Measurements from ENCODE around the gene STX19. TPM values are rescaled to one million over a fixed set of nuclear protein-coding genes. Genes with fewer than 3 reads are reported as not detected.

Gene STX19, protein sequence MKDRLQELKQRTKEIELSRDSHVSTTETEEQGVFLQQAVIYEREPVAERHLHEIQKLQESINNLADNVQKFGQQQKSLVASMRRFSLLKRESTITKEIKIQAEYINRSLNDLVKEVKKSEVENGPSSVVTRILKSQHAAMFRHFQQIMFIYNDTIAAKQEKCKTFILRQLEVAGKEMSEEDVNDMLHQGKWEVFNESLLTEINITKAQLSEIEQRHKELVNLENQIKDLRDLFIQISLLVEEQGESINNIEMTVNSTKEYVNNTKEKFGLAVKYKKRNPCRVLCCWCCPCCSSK
- total RNA-seq = 10 to 100 TPM in 1 of 2 donors, 1 to 10 TPM in 1; 9.0 to 18.8 TPM

- no peak for TF ChIP-seq CTCF (IDR thresholded peaks at IDR 0.05)
- peak within 1 kb of the TSS; percentile 12 for H3K4me3 ChIP-seq
- no peaks in the 10 kb centered on the region for H3K36me3 ChIP-seq
- DNase-seq = peak; percentile 72
- intact Hi-C loops (cut with DNase I) = no loop called here
- no peaks in the 10 kb centered on the region for H3K9me3 ChIP-seq
- H3K4me1 ChIP-seq = no peaks in the 10 kb centered on the region
- H3K9ac ChIP-seq (ENCODE audit: low read depth in 2 of 2, low read length in 2 of 2) = peak within 1 kb of the TSS in 1 of 2 donors; percentile 53
- no peaks in the 10 kb centered on the region for H3K27me3 ChIP-seq
- peak within 1 kb of the TSS; percentile 80 for H3K27ac ChIP-seq
Observed at GRCh38 chr3:94028093-94028837, at the start of gene STX19. TSS of gene STX19 (minus strand) at chr3:94028597. CDS start at chr3:94015269, 13,328 bp downstream.

DNA sequence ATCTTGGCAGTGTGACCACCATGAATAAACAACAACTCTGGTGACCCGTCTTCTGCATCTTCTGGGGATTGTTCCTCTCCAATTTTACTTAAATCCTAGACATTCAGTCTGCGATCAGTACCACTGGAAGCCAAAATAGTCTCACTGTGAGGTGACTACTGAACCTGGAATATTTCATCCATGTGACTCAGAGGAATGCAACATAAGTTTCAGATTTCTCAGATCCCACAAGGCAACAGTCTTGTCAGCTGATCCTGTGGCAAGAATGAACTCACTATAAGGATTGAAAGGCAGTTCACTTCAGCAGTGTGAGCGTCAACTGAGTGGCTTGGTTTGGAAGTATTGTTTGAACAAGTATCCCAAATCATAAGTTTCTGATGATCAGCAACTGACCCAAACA is 47.7 kb upstream of the STX19 start:
- Histone ChIP-seq H3K27ac (no peak overlapping the region), H3K36me3 (no peaks in the 10 kb centered on the region), H3K9ac (ENCODE audit: low read depth in 2 of 2, low read length in 2 of 2) (no peak overlapping the region), H3K4me3 (no peak overlapping the region), H3K9me3 (no peaks in the 10 kb centered on the region), H3K4me1 (no peaks in the 10 kb centered on the region), H3K27me3 (no peaks in the 10 kb centered on the region)
- no peak for DNase-seq
- TF ChIP-seq CTCF (IDR thresholded peaks at IDR 0.05) = no peak
- intact Hi-C loops (cut with DNase I) = no loop called here

GRCh38 chr3:94071713-94072284 is 43.4 kb upstream of the STX19 start:
- Histone ChIP-seq H3K36me3 (no peaks in the 10 kb centered on the region), H3K27me3 (no peaks in the 10 kb centered on the region), H3K4me3 (no peak overlapping the region), H3K9me3 (no peaks in the 10 kb centered on the region), H3K9ac (ENCODE audit: low read depth in 2 of 2, low read length in 2 of 2) (no peak overlapping the region), H3K27ac (no peak overlapping the region), H3K4me1 (no peaks in the 10 kb centered on the region)
- no peak for DNase-seq
- TF ChIP-seq CTCF (IDR thresholded peaks at IDR 0.05) = no peak
- intact Hi-C loops (cut with DNase I) = no loop called here

DNA sequence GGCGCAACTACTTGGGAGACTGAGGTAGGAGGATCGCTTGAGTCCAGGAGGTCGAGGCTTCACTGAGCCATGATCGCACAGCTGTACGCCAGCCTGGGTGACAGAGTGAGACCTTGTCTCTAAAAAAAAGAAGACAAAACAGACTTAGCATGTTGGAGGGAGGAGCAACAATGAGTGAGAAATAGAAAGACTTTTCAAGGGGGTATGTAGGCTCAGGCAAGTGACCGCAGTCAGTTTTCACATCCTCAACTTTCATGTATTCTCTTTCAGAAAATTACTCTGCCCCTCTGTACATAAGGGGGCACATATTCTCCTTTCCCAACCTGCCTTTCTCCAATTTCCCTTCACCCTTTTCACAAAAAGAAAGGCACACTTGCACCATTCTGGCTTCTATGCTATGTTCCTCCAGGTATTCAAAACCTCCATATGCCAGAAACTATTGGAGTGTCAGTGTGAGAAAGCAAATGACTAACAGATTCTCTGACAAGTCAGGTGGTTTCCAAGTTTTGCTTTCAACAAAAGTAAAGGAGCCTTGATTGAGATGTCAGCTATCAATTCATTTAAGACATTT is 42.0 kb upstream of the STX19 start:
- no peak overlapping the region for H3K4me3 ChIP-seq
- no peaks in the 10 kb centered on the region for H3K27me3 ChIP-seq
- H3K27ac ChIP-seq = no peak overlapping the region
- H3K9ac ChIP-seq (ENCODE audit: low read depth in 2 of 2, low read length in 2 of 2) = no peak overlapping the region
- TF ChIP-seq CTCF (IDR thresholded peaks at IDR 0.05) = no peak
- intact Hi-C loops (cut with DNase I) = no loop called here
- no peaks in the 10 kb centered on the region for H3K9me3 ChIP-seq
- H3K4me1 ChIP-seq = peaks cover 4% of the 10 kb centered on the region
- no peak for DNase-seq
- no peaks in the 10 kb centered on the region for H3K36me3 ChIP-seq

DNA sequence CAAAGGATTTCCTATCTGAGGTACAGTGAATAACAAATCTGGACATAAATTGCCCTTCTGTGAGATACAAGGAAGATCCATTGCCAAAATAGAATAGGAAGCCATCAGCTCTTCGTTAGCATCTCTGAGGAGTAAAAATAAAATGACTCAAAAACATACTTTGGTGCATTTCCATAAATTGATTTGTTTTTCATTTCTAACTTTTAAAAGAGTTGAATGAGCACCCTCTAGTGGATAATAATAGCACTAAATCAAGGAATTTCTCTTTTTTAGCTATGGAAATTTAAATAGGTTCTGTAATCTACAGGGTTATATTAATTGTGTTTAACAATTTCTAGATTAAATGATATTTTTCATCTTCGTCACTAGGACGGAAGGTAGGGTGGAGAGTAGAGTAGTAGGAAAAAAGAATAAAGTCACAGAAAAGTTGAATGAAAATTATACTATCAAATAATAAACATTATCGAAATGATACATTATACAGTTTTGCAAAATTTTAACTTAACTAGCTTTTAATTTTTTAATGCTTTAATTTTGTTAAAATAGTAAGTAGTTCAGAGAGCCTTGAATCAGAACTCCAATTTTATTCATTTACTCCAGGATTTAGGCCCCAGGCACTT is 40.9 kb upstream of the STX19 start:
- Histone ChIP-seq H3K9ac (ENCODE audit: low read depth in 2 of 2, low read length in 2 of 2) (no peak overlapping the region), H3K9me3 (no peaks in the 10 kb centered on the region), H3K36me3 (no peaks in the 10 kb centered on the region), H3K27ac (no peak overlapping the region), H3K27me3 (no peaks in the 10 kb centered on the region), H3K4me3 (no peak overlapping the region), H3K4me1 (peaks cover 12% of the 10 kb centered on the region)
- no peak for DNase-seq
- TF ChIP-seq CTCF (IDR thresholded peaks at IDR 0.05) = peak; percentile 59
- intact Hi-C loops (cut with DNase I) = loop anchor here (5.0 to 10.0 kb wide), 2 partner anchors 67 to 165 kb away; no protein-coding TSS in a partner anchor

All from colonic mucosa (tissue), 4 donors.